HCT116 (cell line): ENCODE measurements around the gene KIF26B. TPM values are rescaled to one million over a fixed set of nuclear protein-coding genes. Genes with fewer than 3 reads are reported as not detected.

ENCODE experiments used
- ATAC-seq: fragments of 200-7000 bp; cut with Tn5 transposase; 2 replicates; pipeline ENCODE4 v1.9.1; 2020; ENCODE audit warnings: mild to moderate bottlenecking, moderate library complexity
- BruUV-seq: library from RNA; stranded (reverse); fragments of 400-500 nt; replicated peaks from 2 replicates; lab custom pipeline; 2021; lab: Mats Ljungman, UMichigan
- CTCF ChIA-PET: fragments of 300-600 bp; sonication (Branson Sonifier 250); formaldehyde crosslinking; loops from one replicate; lab custom pipeline; 2021; ENCODE audit warnings: antibody characterized with exemption; lab: Charles Lee
- POLR2A ChIA-PET: fragments of 300-600, 350-600 bp; sonication (Branson Sonifier 250); formaldehyde crosslinking; loops from one replicate; lab custom pipeline; 2021; ENCODE audit warnings: antibody characterized with exemption; lab: Charles Lee
- RAD21 ChIA-PET, 2 experiments: fragments of 300-600 bp; sonication (Branson Sonifier 250); formaldehyde crosslinking; loops; one replicate each; lab custom pipeline; 2023; ENCODE audit warnings: low total read pairs in 2 of 2; ENCODE audit not compliant: uncharacterized antibody in 2 of 2, unreplicated experiment in 2 of 2, low non-redundant PET in 1 of 2; lab: Charles Lee
- DNase-seq: peaks from one replicate; pipeline ENCODE4 v3.0.0-alpha.2; 2010; ENCODE audit warnings: low read depth, low spot score
- H2AFZ ChIP-seq: fragments of 200-600 bp; shearing (Covaris generic), sonication (generic); 2 replicates; pipeline ENCODE4 v1.6.1; 2017; ENCODE audit warnings: low read depth, mixed run types, mixed read lengths, antibody characterized with exemption, low read length; ENCODE audit not compliant: poor library complexity, severe bottlenecking
- H3K27ac ChIP-seq: 2 replicates; pipeline ENCODE4 v1.5.1; 2012; ENCODE audit warnings: low read depth, low read length
- H3K27me3 ChIP-seq: fragments of 200-600 bp; sonication (generic); 2 replicates; pipeline ENCODE4 v1.6.1; 2016; ENCODE audit warnings: mixed run types, low read length, mixed read lengths; ENCODE audit not compliant: insufficient read depth
- H3K36me3 ChIP-seq, 2 experiments: fragments of 200-500 bp in 1 of 2; fragments of 200-600 bp in 1 of 2; sonication (Bioruptor generic) in 1 of 2; sonication (generic) in 1 of 2; 2 replicates each; pipeline versions ENCODE4 v1.5.1 to v1.6.1; 2014 to 2016; ENCODE audit warnings: low read length in 2 of 2, inconsistent platforms in 1 of 2, mixed read lengths in 1 of 2, mixed run types in 1 of 2; ENCODE audit not compliant: insufficient read depth in 2 of 2, control insufficient read depth in 1 of 2
- H3K4me1 ChIP-seq, 2 experiments: fragments of 200-600 bp in 1 of 2; sonication (generic) in 1 of 2; 2 replicates each; pipeline versions ENCODE4 v1.5.1 to v1.6.1; 2012 to 2017; ENCODE audit warnings: low read length in 2 of 2, inconsistent platforms in 1 of 2, mild to moderate bottlenecking in 1 of 2, mixed read lengths in 1 of 2, mixed run types in 1 of 2, moderate library complexity in 1 of 2; ENCODE audit not compliant: insufficient read depth in 2 of 2, control insufficient read depth in 1 of 2
- H3K4me2 ChIP-seq: fragments of 200-600 bp; sonication (generic); 2 replicates; pipeline ENCODE4 v1.6.1; 2017; ENCODE audit warnings: mixed run types, low read length, mixed read lengths
- H3K4me3 ChIP-seq, 2 experiments: fragments of 200-600 bp in 1 of 2; sonication (generic) in 1 of 2; replicated peaks in 1 of 2; 2 replicates each; pipeline ENCODE4 v1.5.1; 2011 to 2016; ENCODE audit warnings: low read length in 2 of 2, control low read depth in 1 of 2, low read depth in 1 of 2, mild to moderate bottlenecking in 1 of 2, mixed read lengths in 1 of 2, mixed run types in 1 of 2
- H3K79me2 ChIP-seq: fragments of 200-600 bp; sonication (generic); 2 replicates; pipeline ENCODE4 v1.6.1; 2017; ENCODE audit warnings: mild to moderate bottlenecking, mixed run types, low read length, moderate library complexity, mixed read lengths; ENCODE audit not compliant: insufficient read depth
- H3K9ac ChIP-seq: fragments of 200-600 bp; sonication (generic); 2 replicates; pipeline ENCODE4 v1.6.1; 2016; ENCODE audit warnings: low read length, mixed read lengths
- H3K9me2 ChIP-seq: fragments of 200-600 bp; sonication (generic), shearing (Covaris generic); 2 replicates; pipeline ENCODE4 v1.6.1; 2017; ENCODE audit warnings: mixed run types, mild to moderate bottlenecking, moderate library complexity; ENCODE audit not compliant: insufficient read depth
- H3K9me3 ChIP-seq, 2 experiments: fragments of 200-500 bp in 1 of 2; fragments of 200-600 bp in 1 of 2; sonication (Bioruptor generic) in 1 of 2; sonication (generic) in 1 of 2; 2 replicates each; pipeline ENCODE4 v1.6.1; 2014 to 2017; ENCODE audit warnings: low read length in 2 of 2, mixed read lengths in 2 of 2, inconsistent platforms in 1 of 2, low read depth in 1 of 2, mild to moderate bottlenecking in 1 of 2, mixed run types in 1 of 2, moderate library complexity in 1 of 2; ENCODE audit not compliant: control insufficient read depth in 1 of 2, insufficient read depth in 1 of 2
- H4K20me1 ChIP-seq: fragments of 200-600 bp; sonication (generic), shearing (Covaris generic); 2 replicates; pipeline ENCODE4 v1.6.1; 2017; ENCODE audit warnings: mixed run types, mild to moderate bottlenecking, moderate library complexity; ENCODE audit not compliant: insufficient read depth
- CEBPB ChIP-seq: IDR thresholded peaks from 2 replicates; pipeline ENCODE4 v1.6.1; 2012; ENCODE audit warnings: low read depth
- CTCF ChIP-seq, 3 experiments: fragments of 200-600 bp in 1 of 3; sonication (generic) in 1 of 3; IDR thresholded peaks in 2 of 3; conservative IDR thresholded peaks in 1 of 3; 2 replicates each; pipeline ENCODE4 v1.5.1; 2012 to 2017; ENCODE audit warnings: low read depth in 2 of 3, low read length in 2 of 3, antibody characterized with exemption in 1 of 3, borderline replicate concordance in 1 of 3, control low read depth in 1 of 3, mild to moderate bottlenecking in 1 of 3, mixed read lengths in 1 of 3, mixed run types in 1 of 3, moderate library complexity in 1 of 3; ENCODE audit not compliant: insufficient read depth in 1 of 3
- EGR1 ChIP-seq: IDR thresholded peaks from 2 replicates; pipeline ENCODE4 v1.6.1; 2012; ENCODE audit warnings: low read depth
- EZH2 ChIP-seq: fragments of 200-600 bp; sonication (generic); IDR thresholded peaks from 2 replicates; pipeline ENCODE4 v1.6.1; 2017; ENCODE audit warnings: antibody characterized with exemption, mixed run types
- FOSL1 ChIP-seq: IDR thresholded peaks from 2 replicates; pipeline ENCODE4 v1.6.1; 2012; ENCODE audit warnings: low read depth
- JUND ChIP-seq: IDR thresholded peaks from 2 replicates; pipeline ENCODE4 v1.6.1; 2012
- POLR2A ChIP-seq: IDR thresholded peaks from 2 replicates; pipeline ENCODE4 v1.7.0; 2011; ENCODE audit warnings: borderline replicate concordance; ENCODE audit not compliant: insufficient read depth, insufficient read length; ENCODE audit errors: extremely low read depth
- POLR2AphosphoS5 ChIP-seq: IDR thresholded peaks from 2 replicates; pipeline ENCODE4 v1.6.1; 2011; ENCODE audit warnings: mild to moderate bottlenecking, low read depth, low read length, moderate library complexity
- SIN3A ChIP-seq: IDR thresholded peaks from 2 replicates; pipeline ENCODE4 v1.6.1; 2012; ENCODE audit warnings: low read depth
- SP1 ChIP-seq: IDR thresholded peaks from 2 replicates; pipeline ENCODE4 v1.6.1; 2012; ENCODE audit warnings: low read depth
- TCF7L2 ChIP-seq: IDR thresholded peaks from 2 replicates; pipeline ENCODE4 v1.7.0; 2011; ENCODE audit warnings: borderline replicate concordance, inconsistent platforms; ENCODE audit not compliant: insufficient read depth, insufficient read length; ENCODE audit errors: extremely low read depth
- ZNF274 ChIP-seq: fragments of 200-500 bp; sonication (Bioruptor generic); IDR thresholded peaks from 2 replicates; pipeline ENCODE4 v1.6.1; 2014; ENCODE audit warnings: mild to moderate bottlenecking, low read depth, low read length, inconsistent platforms
- intact Hi-C: fragments of 100-400 bp; cut with micrococcal nuclease; formaldehyde crosslinking; loops from 2 replicates; pipeline ENCODE4 v1.10.0; 2022
- total RNA-seq: library from RNA; stranded (reverse); gene quantifications from one replicate; pipeline ENCODE4 v1.2.1, GENCODE V29; 2021; ENCODE audit not compliant: unreplicated experiment
- TF ChIP-seq, protein P1 (sequence below): IDR thresholded peaks from 2 replicates; pipeline ENCODE4 v1.6.1; 2012
- TF ChIP-seq, protein P2 (sequence below): IDR thresholded peaks from 2 replicates; pipeline ENCODE4 v1.6.1; 2012; ENCODE audit warnings: low read depth

Gene KIF26B
- total RNA-seq, 1 experiment from 2014 or later, result 0.49 TPM

DNA sequence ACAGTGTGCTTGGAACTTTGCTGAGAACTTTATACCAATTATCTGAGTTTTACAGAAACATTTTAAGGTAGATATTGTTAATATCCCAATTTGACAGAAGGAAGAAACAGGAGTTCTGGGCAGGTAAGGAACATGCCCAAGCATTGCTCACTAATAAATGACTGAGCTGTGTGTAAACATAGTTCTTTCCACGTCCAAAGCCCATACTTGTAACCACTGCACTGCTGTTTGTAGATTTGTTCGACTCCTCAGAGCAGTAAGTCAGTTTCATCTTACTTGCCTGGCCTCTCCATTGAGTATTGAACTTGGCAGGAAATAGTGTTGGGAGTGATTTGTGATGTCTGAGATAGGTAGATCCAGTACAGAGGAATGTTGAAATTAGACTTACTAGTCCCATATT is 335.1 kb downstream of the KIF26B start:
- BruUV-seq, result no TSS peak
- Histone ChIP-seq H3K27ac (no peak overlapping the region), H2AFZ (no peak overlapping the region), H3K4me1 (no peaks in the 10 kb centered on the region), H3K79me2 (no peaks in the 10 kb centered on the region)
- ATAC-seq, result no peak
- CTCF ChIA-PET, result no interaction called here
- intact Hi-C loops, result no loop called here
- no peak for TF ChIP-seq SIN3A
- TF ChIP-seq ZNF274, result no peak
- TF ChIP-seq POLR2A, result no peak
- TF ChIP-seq EZH2, result no peak
- TF ChIP-seq, protein P1, sequence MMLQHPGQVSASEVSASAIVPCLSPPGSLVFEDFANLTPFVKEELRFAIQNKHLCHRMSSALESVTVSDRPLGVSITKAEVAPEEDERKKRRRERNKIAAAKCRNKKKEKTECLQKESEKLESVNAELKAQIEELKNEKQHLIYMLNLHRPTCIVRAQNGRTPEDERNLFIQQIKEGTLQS, result no peak
- no peak for TF ChIP-seq CEBPB
- TF ChIP-seq POLR2AphosphoS5, result no peak
- TF ChIP-seq, protein P2, sequence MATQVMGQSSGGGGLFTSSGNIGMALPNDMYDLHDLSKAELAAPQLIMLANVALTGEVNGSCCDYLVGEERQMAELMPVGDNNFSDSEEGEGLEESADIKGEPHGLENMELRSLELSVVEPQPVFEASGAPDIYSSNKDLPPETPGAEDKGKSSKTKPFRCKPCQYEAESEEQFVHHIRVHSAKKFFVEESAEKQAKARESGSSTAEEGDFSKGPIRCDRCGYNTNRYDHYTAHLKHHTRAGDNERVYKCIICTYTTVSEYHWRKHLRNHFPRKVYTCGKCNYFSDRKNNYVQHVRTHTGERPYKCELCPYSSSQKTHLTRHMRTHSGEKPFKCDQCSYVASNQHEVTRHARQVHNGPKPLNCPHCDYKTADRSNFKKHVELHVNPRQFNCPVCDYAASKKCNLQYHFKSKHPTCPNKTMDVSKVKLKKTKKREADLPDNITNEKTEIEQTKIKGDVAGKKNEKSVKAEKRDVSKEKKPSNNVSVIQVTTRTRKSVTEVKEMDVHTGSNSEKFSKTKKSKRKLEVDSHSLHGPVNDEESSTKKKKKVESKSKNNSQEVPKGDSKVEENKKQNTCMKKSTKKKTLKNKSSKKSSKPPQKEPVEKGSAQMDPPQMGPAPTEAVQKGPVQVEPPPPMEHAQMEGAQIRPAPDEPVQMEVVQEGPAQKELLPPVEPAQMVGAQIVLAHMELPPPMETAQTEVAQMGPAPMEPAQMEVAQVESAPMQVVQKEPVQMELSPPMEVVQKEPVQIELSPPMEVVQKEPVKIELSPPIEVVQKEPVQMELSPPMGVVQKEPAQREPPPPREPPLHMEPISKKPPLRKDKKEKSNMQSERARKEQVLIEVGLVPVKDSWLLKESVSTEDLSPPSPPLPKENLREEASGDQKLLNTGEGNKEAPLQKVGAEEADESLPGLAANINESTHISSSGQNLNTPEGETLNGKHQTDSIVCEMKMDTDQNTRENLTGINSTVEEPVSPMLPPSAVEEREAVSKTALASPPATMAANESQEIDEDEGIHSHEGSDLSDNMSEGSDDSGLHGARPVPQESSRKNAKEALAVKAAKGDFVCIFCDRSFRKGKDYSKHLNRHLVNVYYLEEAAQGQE, result no peak
- TF ChIP-seq CTCF (IDR thresholded peaks at IDR 0.05 in 2 of 3, conservative IDR thresholded peaks at IDR 0.05 in 1 of 3; ENCODE audit: borderline replicate concordance in 1 of 3, insufficient read depth in 1 of 3, low read depth in 2 of 3, low read length in 2 of 3), result no peak
- TF ChIP-seq FOSL1, result no peak
- no peak for TF ChIP-seq JUND
- TF ChIP-seq SP1, result no peak
- no peak for TF ChIP-seq EGR1
- no peak for TF ChIP-seq TCF7L2
- TF ChIP-seq, all 23 proteins: peak for 0
- Histone ChIP-seq H3K36me3 (no peaks in the 10 kb centered on the region), H3K9me3 (no peaks in the 10 kb centered on the region), H3K9ac (no peak overlapping the region), H3K4me3 (no peak overlapping the region), H4K20me1 (no peaks in the 10 kb centered on the region), H3K9me2 (no peaks in the 10 kb centered on the region), H3K27me3 (peaks cover 9% of the 10 kb centered on the region; the same call in 1 of the 2 replicates), H3K4me2 (no peak overlapping the region)
- POLR2A ChIA-PET, result no interaction called here
- RAD21 ChIA-PET, result no interaction called here
- DNase-seq, result no peak
